DOHH2 (cell line): Measurements from ENCODE around the gene RASAL3.
"Not testable (repeated sequence)": the region's sequence is repeated elsewhere in the genome, so short reads cannot be mapped to it uniquely, and the experiment has no call there.

Experiments used
- H3F3A ChIP-seq: fragments of 200-600 bp; sonication (generic), shearing (Covaris generic); 2 replicates; pipeline ENCODE4 v1.6.0; 2016; ENCODE audit warnings: antibody characterized with exemption, mild to moderate bottlenecking; ENCODE audit not compliant: control insufficient read depth, insufficient read depth
- H3K27ac ChIP-seq: fragments of 200-600 bp; sonication (generic); 2 replicates; pipeline ENCODE4 v1.5.1; 2014; ENCODE audit warnings: low read depth, mild to moderate bottlenecking, low read length, moderate library complexity
- H3K27me3 ChIP-seq: fragments of 200-600 bp; sonication (generic); 2 replicates; pipeline ENCODE4 v1.6.1; 2014; ENCODE audit warnings: mild to moderate bottlenecking, low read length, mixed read lengths; ENCODE audit not compliant: control insufficient read depth
- H3K36me3 ChIP-seq: fragments of 200-600 bp; sonication (generic); 2 replicates; pipeline ENCODE4 v1.6.1; 2014; ENCODE audit warnings: mild to moderate bottlenecking, low read length, moderate library complexity, mixed read lengths; ENCODE audit not compliant: control insufficient read depth
- H3K4me1 ChIP-seq: fragments of 200-600 bp; sonication (generic); 2 replicates; pipeline ENCODE4 v1.6.1; 2014; ENCODE audit warnings: mild to moderate bottlenecking, low read length, mixed read lengths; ENCODE audit not compliant: control insufficient read depth
- H3K4me2 ChIP-seq: fragments of 200-600 bp; sonication (generic); 2 replicates; pipeline ENCODE4 v1.6.0; 2014; ENCODE audit warnings: mild to moderate bottlenecking, low read length, moderate library complexity
- H3K4me3 ChIP-seq: fragments of 200-600 bp; sonication (generic); 2 replicates; pipeline ENCODE4 v1.5.1; 2014; ENCODE audit warnings: mild to moderate bottlenecking, low read length, mixed read lengths
- H3K79me2 ChIP-seq: fragments of 200-600 bp; sonication (generic); 2 replicates; pipeline ENCODE4 v1.6.1; 2014; ENCODE audit warnings: mild to moderate bottlenecking, low read length, mixed read lengths; ENCODE audit not compliant: control insufficient read depth
- H3K9me2 ChIP-seq: fragments of 200-600 bp; sonication (generic); replicated peaks from 2 replicates; pipeline ENCODE4 v1.6.1; 2014; ENCODE audit warnings: mild to moderate bottlenecking, low read length, mixed read lengths; ENCODE audit not compliant: control insufficient read depth
- H3K9me3 ChIP-seq: fragments of 200-600 bp; sonication (generic); 2 replicates; pipeline ENCODE4 v1.6.1; 2014; ENCODE audit warnings: antibody characterized with exemption, low read length, mixed read lengths; ENCODE audit not compliant: control insufficient read depth, insufficient read depth
- H4K20me1 ChIP-seq: fragments of 200-600 bp; sonication (generic); 2 replicates; pipeline ENCODE4 v1.6.0; 2014; ENCODE audit warnings: low read depth, mild to moderate bottlenecking, antibody characterized with exemption, low read length, moderate library complexity; ENCODE audit not compliant: control insufficient read depth, insufficient read depth
- CTCF ChIP-seq: fragments of 200-600 bp; sonication (generic); IDR thresholded peaks from one replicate; pipeline ENCODE4 v1.5.1; 2014; ENCODE audit warnings: antibody characterized with exemption, mild to moderate bottlenecking, low read depth, low read length; ENCODE audit not compliant: poor library complexity, severe bottlenecking
- EZH2phosphoT487 ChIP-seq: fragments of 200-600 bp; sonication (generic); IDR thresholded peaks from 2 replicates; pipeline ENCODE4 v1.6.1; 2017; ENCODE audit warnings: borderline replicate concordance, mild to moderate bottlenecking, antibody characterized with exemption, low read length, moderate library complexity, mixed read lengths

RASAL3 gene

GRCh38 chr19:15488489-15489226 is 24.3 kb upstream of the RASAL3 start:
- Histone ChIP-seq H3K9me3 (no peaks in the 10 kb centered on the region), H4K20me1 (no peaks in the 10 kb centered on the region), H3F3A (no peaks in the 10 kb centered on the region), H3K27me3 (no peaks in the 10 kb centered on the region), H3K27ac (no peak overlapping the region), H3K4me2 (no peak overlapping the region), H3K36me3 (no peaks in the 10 kb centered on the region), H3K4me3 (no peak overlapping the region), H3K9me2 (no peaks in the 10 kb centered on the region), H3K79me2 (no peaks in the 10 kb centered on the region), H3K4me1 (no peaks in the 10 kb centered on the region)
- TF ChIP-seq CTCF = no peak
- no peak for TF ChIP-seq EZH2phosphoT487

- H4K20me1 ChIP-seq = no peaks in the 10 kb centered on the region
- no peak overlapping the region for H3K4me3 ChIP-seq
- H3K9me2 ChIP-seq = no peaks in the 10 kb centered on the region
- no peaks in the 10 kb centered on the region for H3K27me3 ChIP-seq
- no peak overlapping the region for H3K4me2 ChIP-seq
- H3F3A ChIP-seq = no peaks in the 10 kb centered on the region
- H3K36me3 ChIP-seq = no peaks in the 10 kb centered on the region
- no peaks in the 10 kb centered on the region for H3K4me1 ChIP-seq
- H3K9me3 ChIP-seq = no peaks in the 10 kb centered on the region
- no peak for TF ChIP-seq CTCF
- TF ChIP-seq EZH2phosphoT487 = no peak
- no peaks in the 10 kb centered on the region for H3K79me2 ChIP-seq
- no peak overlapping the region for H3K27ac ChIP-seq
These were observed 22.7 kb upstream of the RASAL3 start for GRCh38 chr19:15487038-15487437.

GRCh38 chr19:15485768-15486167 is 21.4 kb upstream of the RASAL3 start:
- H3K9me2 ChIP-seq, H3K79me2 ChIP-seq, H3K27ac ChIP-seq, H3F3A ChIP-seq, H3K4me3 ChIP-seq, H3K4me2 ChIP-seq, H3K4me1 ChIP-seq, H3K9me3 ChIP-seq, H4K20me1 ChIP-seq, H3K27me3 ChIP-seq, H3K36me3 ChIP-seq: not testable (repeated sequence)

- not testable (repeated sequence) for H3K27me3 ChIP-seq, H3K79me2 ChIP-seq, H3K36me3 ChIP-seq, H4K20me1 ChIP-seq, H3K9me3 ChIP-seq, H3K27ac ChIP-seq, H3K4me1 ChIP-seq, H3K9me2 ChIP-seq, H3F3A ChIP-seq, H3K4me3 ChIP-seq, H3K4me2 ChIP-seq
These were observed 16.7 kb upstream of the RASAL3 start for GRCh38 chr19:15480996-15481395.
